DOHH2 (cell line): Measurements from ENCODE around the gene CEACAM21.

ENCODE experiments used
- H3F3A ChIP-seq: fragments of 200-600 bp; sonication (generic), shearing (Covaris generic); 2 replicates; pipeline ENCODE4 v1.6.0; 2016; ENCODE audit warnings: antibody characterized with exemption, mild to moderate bottlenecking; ENCODE audit not compliant: control insufficient read depth, insufficient read depth
- H3K27ac ChIP-seq: fragments of 200-600 bp; sonication (generic); 2 replicates; pipeline ENCODE4 v1.5.1; 2014; ENCODE audit warnings: low read depth, mild to moderate bottlenecking, low read length, moderate library complexity
- H3K27me3 ChIP-seq: fragments of 200-600 bp; sonication (generic); 2 replicates; pipeline ENCODE4 v1.6.1; 2014; ENCODE audit warnings: mild to moderate bottlenecking, low read length, mixed read lengths; ENCODE audit not compliant: control insufficient read depth
- H3K36me3 ChIP-seq: fragments of 200-600 bp; sonication (generic); 2 replicates; pipeline ENCODE4 v1.6.1; 2014; ENCODE audit warnings: mild to moderate bottlenecking, low read length, moderate library complexity, mixed read lengths; ENCODE audit not compliant: control insufficient read depth
- H3K4me1 ChIP-seq: fragments of 200-600 bp; sonication (generic); 2 replicates; pipeline ENCODE4 v1.6.1; 2014; ENCODE audit warnings: mild to moderate bottlenecking, low read length, mixed read lengths; ENCODE audit not compliant: control insufficient read depth
- H3K4me2 ChIP-seq: fragments of 200-600 bp; sonication (generic); 2 replicates; pipeline ENCODE4 v1.6.0; 2014; ENCODE audit warnings: mild to moderate bottlenecking, low read length, moderate library complexity
- H3K4me3 ChIP-seq: fragments of 200-600 bp; sonication (generic); 2 replicates; pipeline ENCODE4 v1.5.1; 2014; ENCODE audit warnings: mild to moderate bottlenecking, low read length, mixed read lengths
- H3K79me2 ChIP-seq: fragments of 200-600 bp; sonication (generic); 2 replicates; pipeline ENCODE4 v1.6.1; 2014; ENCODE audit warnings: mild to moderate bottlenecking, low read length, mixed read lengths; ENCODE audit not compliant: control insufficient read depth
- H3K9me2 ChIP-seq: fragments of 200-600 bp; sonication (generic); replicated peaks from 2 replicates; pipeline ENCODE4 v1.6.1; 2014; ENCODE audit warnings: mild to moderate bottlenecking, low read length, mixed read lengths; ENCODE audit not compliant: control insufficient read depth
- H3K9me3 ChIP-seq: fragments of 200-600 bp; sonication (generic); 2 replicates; pipeline ENCODE4 v1.6.1; 2014; ENCODE audit warnings: antibody characterized with exemption, low read length, mixed read lengths; ENCODE audit not compliant: control insufficient read depth, insufficient read depth
- H4K20me1 ChIP-seq: fragments of 200-600 bp; sonication (generic); 2 replicates; pipeline ENCODE4 v1.6.0; 2014; ENCODE audit warnings: low read depth, mild to moderate bottlenecking, antibody characterized with exemption, low read length, moderate library complexity; ENCODE audit not compliant: control insufficient read depth, insufficient read depth
- EZH2phosphoT487 ChIP-seq: fragments of 200-600 bp; sonication (generic); IDR thresholded peaks from 2 replicates; pipeline ENCODE4 v1.6.1; 2017; ENCODE audit warnings: borderline replicate concordance, mild to moderate bottlenecking, antibody characterized with exemption, low read length, moderate library complexity, mixed read lengths
- TF ChIP-seq, protein P1 (sequence below): fragments of 200-600 bp; sonication (generic); IDR thresholded peaks from one replicate; pipeline ENCODE4 v1.5.1; 2014; ENCODE audit warnings: antibody characterized with exemption, mild to moderate bottlenecking, low read depth, low read length; ENCODE audit not compliant: poor library complexity, severe bottlenecking

CEACAM21 gene

DNA sequence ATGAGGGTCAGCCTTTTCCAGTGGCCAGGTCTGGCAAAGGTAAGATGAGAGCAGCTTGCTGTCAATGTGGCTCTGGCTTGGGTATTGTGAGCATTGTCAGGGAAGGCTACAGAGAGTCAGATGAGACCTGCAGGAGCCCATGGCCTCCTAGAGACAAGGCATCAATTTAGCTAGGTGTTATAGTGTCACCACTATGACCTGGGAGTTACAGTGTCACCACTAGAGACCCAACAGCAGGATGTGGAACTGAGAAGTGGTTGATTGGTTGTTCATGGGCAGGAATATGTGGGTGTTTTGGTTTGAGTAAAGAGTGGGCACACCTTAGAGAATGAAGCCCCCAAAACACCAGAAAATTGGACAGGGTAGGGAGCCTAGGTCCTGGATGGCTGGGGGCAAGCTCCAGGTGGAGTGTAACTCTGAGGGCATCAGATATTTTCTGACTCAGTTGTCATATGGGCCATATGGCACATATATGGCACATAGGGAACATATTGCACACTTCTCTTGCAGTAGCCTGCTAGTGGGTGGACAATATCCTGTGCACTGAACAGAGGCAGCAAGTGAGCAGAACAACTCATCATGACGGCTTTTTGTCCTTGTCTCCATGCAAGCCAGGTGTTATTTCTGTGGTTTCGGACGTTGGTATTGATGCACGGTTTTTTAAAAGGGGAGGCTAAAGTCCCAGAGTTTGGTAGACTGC lies 46.3 kb upstream of the CEACAM21 start:
- H3K4me2 ChIP-seq, result no peak overlapping the region
- H3F3A ChIP-seq, result peaks cover 13% of the 10 kb centered on the region
- H3K27ac ChIP-seq, result no peak overlapping the region
- no peak overlapping the region for H3K4me3 ChIP-seq
- TF ChIP-seq, protein P1, sequence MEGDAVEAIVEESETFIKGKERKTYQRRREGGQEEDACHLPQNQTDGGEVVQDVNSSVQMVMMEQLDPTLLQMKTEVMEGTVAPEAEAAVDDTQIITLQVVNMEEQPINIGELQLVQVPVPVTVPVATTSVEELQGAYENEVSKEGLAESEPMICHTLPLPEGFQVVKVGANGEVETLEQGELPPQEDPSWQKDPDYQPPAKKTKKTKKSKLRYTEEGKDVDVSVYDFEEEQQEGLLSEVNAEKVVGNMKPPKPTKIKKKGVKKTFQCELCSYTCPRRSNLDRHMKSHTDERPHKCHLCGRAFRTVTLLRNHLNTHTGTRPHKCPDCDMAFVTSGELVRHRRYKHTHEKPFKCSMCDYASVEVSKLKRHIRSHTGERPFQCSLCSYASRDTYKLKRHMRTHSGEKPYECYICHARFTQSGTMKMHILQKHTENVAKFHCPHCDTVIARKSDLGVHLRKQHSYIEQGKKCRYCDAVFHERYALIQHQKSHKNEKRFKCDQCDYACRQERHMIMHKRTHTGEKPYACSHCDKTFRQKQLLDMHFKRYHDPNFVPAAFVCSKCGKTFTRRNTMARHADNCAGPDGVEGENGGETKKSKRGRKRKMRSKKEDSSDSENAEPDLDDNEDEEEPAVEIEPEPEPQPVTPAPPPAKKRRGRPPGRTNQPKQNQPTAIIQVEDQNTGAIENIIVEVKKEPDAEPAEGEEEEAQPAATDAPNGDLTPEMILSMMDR, result no peak
- no peak for TF ChIP-seq EZH2phosphoT487
- H3K9me3 ChIP-seq, result no peaks in the 10 kb centered on the region
- H3K79me2 ChIP-seq, result no peaks in the 10 kb centered on the region
- no peaks in the 10 kb centered on the region for H4K20me1 ChIP-seq
- H3K9me2 ChIP-seq, result no peaks in the 10 kb centered on the region
- H3K36me3 ChIP-seq, result no peaks in the 10 kb centered on the region
- H3K27me3 ChIP-seq, result peaks cover 57% of the 10 kb centered on the region
- peaks cover 48% of the 10 kb centered on the region for H3K4me1 ChIP-seq

DNA sequence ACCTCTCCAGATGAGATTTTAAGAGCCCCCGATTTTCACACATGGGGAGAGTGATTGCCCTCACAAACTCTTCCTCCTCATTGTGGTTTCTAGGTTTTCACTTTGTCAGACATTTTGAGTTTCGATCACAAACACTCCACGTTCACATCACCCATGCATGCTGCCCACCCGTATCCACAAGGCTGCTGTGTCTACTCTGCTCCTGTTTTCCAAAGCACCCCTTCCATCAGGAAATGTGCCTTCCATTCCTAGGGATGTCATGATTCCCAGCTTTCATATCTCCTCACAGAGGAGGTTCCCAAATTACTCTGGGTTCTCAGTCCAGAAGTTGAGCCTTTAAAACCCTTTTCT lies 45.8 kb upstream of the CEACAM21 start:
- peaks cover 54% of the 10 kb centered on the region for H3K4me1 ChIP-seq
- H3K9me3 ChIP-seq, result no peaks in the 10 kb centered on the region
- H3K27me3 ChIP-seq, result peaks cover 52% of the 10 kb centered on the region
- H3K9me2 ChIP-seq, result no peaks in the 10 kb centered on the region
- no peaks in the 10 kb centered on the region for H3K36me3 ChIP-seq
- peak overlapping the region; percentile 54 for H3K4me2 ChIP-seq
- H3K27ac ChIP-seq, result no peak overlapping the region
- no peak overlapping the region for H3K4me3 ChIP-seq
- no peaks in the 10 kb centered on the region for H4K20me1 ChIP-seq
- TF ChIP-seq, protein P1, result no peak
- no peak for TF ChIP-seq EZH2phosphoT487
- H3F3A ChIP-seq, result peaks cover 17% of the 10 kb centered on the region
- H3K79me2 ChIP-seq, result no peaks in the 10 kb centered on the region

DNA sequence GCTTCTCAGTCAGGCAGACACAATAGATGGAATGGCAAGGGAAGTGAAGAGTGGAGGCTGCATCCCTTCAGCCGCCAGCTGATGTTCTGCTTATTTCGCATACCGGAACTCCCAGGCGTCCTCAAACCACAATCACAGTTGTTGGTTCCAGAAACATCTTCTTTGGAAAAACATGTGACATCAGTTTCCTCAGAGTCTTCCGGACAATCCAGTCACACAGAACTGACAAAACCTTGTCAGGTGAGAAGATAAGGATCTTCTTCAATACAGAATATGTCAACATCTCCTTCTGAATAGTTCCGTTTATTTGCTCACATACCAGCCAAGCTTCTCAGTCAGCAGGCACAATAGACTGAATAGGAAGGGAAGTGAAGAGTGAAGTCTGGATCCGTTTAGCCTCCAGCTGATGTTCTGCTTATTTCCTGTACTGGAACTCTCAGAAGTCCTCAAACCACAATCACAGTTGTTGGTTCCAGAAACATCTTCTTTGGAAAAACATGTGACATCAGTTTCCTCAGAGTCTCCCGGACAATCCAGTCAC lies 45.1 kb upstream of the CEACAM21 start:
- no peaks in the 10 kb centered on the region for H4K20me1 ChIP-seq
- no peaks in the 10 kb centered on the region for H3K36me3 ChIP-seq
- no peak overlapping the region for H3K27ac ChIP-seq
- H3K9me3 ChIP-seq, result no peaks in the 10 kb centered on the region
- no peaks in the 10 kb centered on the region for H3K79me2 ChIP-seq
- TF ChIP-seq, protein P1, result no peak
- TF ChIP-seq EZH2phosphoT487, result no peak
- H3F3A ChIP-seq, result peaks cover 23% of the 10 kb centered on the region
- peaks cover 46% of the 10 kb centered on the region for H3K27me3 ChIP-seq
- H3K4me2 ChIP-seq, result peak overlapping the region; percentile 54
- H3K4me3 ChIP-seq, result peak overlapping the region; percentile 49
- H3K9me2 ChIP-seq, result no peaks in the 10 kb centered on the region
- H3K4me1 ChIP-seq, result peaks cover 59% of the 10 kb centered on the region
